NK-92 treated with Interleukin-12 subunit alpha and Interleukin-12 subunit beta, amount 100 ng/mL, for 24 hours (cell line): ENCODE results near the gene ATP7B.
"Not testable (repeated sequence)": the region's sequence is repeated elsewhere in the genome, so short reads cannot be mapped to it uniquely, and the experiment has no call there.

Experiments used
- DNase-seq: peaks from one replicate; lab custom pipeline; 2025; lab: John Stamatoyannopoulos, UW

ATP7B gene

GRCh38 chr13:51922771-51923480, 88.3 kb downstream of the ATP7B start:
- DNase-seq, result no peak

GRCh38 chr13:51921790-51922740, 89.2 kb downstream of the ATP7B start:
- no peak for DNase-seq

- no peak for DNase-seq
Measured at GRCh38 chr13:51920786-51921185, 90.5 kb downstream of the ATP7B start.

- no peak for DNase-seq
Measured at GRCh38 chr13:51920267-51920666, 91.0 kb downstream of the ATP7B start.

- no peak for DNase-seq
Measured at GRCh38 chr13:51919531-51919930, 91.7 kb downstream of the ATP7B start.

GRCh38 chr13:51916962-51917361, 94.3 kb downstream of the ATP7B start:
- no peak for DNase-seq

- DNase-seq, result no peak
Measured at GRCh38 chr13:51916051-51916818, 95.0 kb downstream of the ATP7B start.

- no peak for DNase-seq
Measured at GRCh38 chr13:51914137-51914493, 97.1 kb downstream of the ATP7B start.

- DNase-seq, result no peak
Measured at GRCh38 chr13:51913421-51914136, 97.7 kb downstream of the ATP7B start.

- no peak for DNase-seq
Measured at GRCh38 chr13:51912511-51913225, 98.6 kb downstream of the ATP7B start.

- no peak for DNase-seq
Measured at GRCh38 chr13:51912091-51912490, 99.2 kb downstream of the ATP7B start.

- no peak for DNase-seq
Measured at GRCh38 chr13:51910508-51910907, 100.7 kb downstream of the ATP7B start.

GRCh38 chr13:51909265-51909664, 102.0 kb downstream of the ATP7B start:
- DNase-seq, result not testable (repeated sequence)

- DNase-seq, result no peak
Measured at GRCh38 chr13:51907040-51907732, 104.1 kb downstream of the ATP7B start.

GRCh38 chr13:51906581-51906980, 104.7 kb downstream of the ATP7B start:
- DNase-seq, result no peak

GRCh38 chr13:51905787-51906186, 105.5 kb downstream of the ATP7B start:
- no peak for DNase-seq

GRCh38 chr13:51902776-51903175, 108.5 kb downstream of the ATP7B start:
- no peak for DNase-seq

GRCh38 chr13:51900471-51900870, 110.8 kb downstream of the ATP7B start:
- DNase-seq, result no peak

- no peak for DNase-seq
Measured at GRCh38 chr13:51895906-51896888, 115.1 kb downstream of the ATP7B start.
